PFSK-1 (cell line): Measurements from ENCODE around the gene REPS1.

Experiments
- POLR2AphosphoS5 ChIP-seq: IDR thresholded peaks from 2 replicates; pipeline ENCODE4 v1.6.1; 2012; ENCODE audit warnings: low read depth, mild to moderate bottlenecking, control low read depth, low read length, moderate library complexity
- TAF1 ChIP-seq: IDR thresholded peaks from 2 replicates; pipeline ENCODE4 v1.6.1; 2012; ENCODE audit warnings: low read length, control low read depth, borderline replicate concordance; ENCODE audit not compliant: insufficient read depth

- no peak for TF ChIP-seq TAF1
- no peak for TF ChIP-seq POLR2AphosphoS5
Measured at GRCh38 chr6:138979365-138979764, 8.7 kb downstream of the REPS1 start.
